NCI-H345 treated with DMSO at 0.1 percent for 48 hours (cell line): ENCODE results near the gene DENND4C.
"Not testable (repeated sequence)": the region's sequence is repeated elsewhere in the genome, so short reads cannot be mapped to it uniquely, and the experiment has no call there.

Source experiments
- DNase-seq: peaks from one replicate; lab custom pipeline; 2025; ENCODE audit not compliant: unreplicated experiment; lab: John Stamatoyannopoulos, UW

DENND4C gene

GRCh38 chr9:19230355-19231125 lies at the start of gene DENND4C:
Gene DENND4C, plus strand, starts transcription at chr9:19230693. Its CDS starts 45,482 bp downstream, at chr9:19276175.
- DNase-seq, result peak; percentile 85

- no peak for DNase-seq
These were observed 49.5 kb upstream of the DENND4C start for GRCh38 chr9:19180991-19181390.

DNA sequence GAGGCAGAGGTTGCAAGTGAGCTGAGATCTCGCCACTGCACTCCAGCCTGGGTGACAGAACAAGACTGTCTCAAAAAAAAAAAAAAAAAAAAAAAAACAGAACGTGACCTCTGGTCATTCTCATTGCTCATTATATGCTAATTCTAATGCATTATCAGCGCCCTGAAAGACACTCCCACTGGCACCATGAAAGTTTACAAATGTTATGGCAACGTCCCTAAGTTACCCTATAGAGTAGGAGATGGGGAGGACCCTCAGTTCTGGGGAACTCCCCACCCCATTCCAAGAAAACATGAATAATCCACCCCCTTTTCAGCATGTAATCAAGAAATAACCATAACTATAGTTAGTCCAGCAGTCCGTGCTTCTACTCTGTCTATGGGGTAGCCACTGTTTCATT lies 48.9 kb upstream of the DENND4C start:
- DNase-seq, result no peak

DNA sequence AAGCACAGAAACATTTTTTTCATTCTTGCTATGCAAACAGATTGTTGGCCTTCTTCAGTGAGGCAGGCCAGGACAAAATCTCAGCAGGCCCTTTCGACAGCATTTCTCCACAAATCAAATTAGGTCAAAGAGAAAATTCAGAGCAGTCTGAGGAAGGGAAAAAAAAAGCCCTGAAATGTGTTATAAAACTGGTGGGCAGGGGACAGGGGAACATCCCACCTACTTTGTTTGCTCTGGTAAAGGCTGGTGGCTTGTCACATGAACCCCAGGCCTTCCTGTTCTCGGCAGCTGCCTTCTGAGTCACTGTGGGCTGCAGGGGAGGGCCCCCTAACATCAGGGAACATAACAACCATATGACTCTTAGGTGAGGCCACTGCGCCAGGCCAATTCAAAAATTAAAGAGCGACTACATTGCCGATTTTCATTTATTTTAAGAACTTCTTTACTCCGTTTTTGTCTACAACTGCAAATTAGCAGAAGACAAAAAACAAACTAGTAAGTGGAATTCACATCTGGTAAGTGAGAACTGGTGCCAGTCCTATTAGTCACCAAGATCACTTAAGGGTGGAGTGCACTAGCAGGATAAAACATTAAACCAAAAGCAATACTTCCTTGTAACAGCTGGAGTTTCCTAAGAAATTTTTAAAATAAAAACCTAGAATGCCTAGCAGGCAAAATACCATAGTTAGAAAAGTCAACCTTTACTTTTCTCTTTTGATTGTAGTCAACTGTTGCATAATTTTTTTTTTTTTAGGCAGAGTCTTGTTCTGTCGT lies 46.2 kb upstream of the DENND4C start:
- DNase-seq, result no peak

- DNase-seq, result no peak
These were observed 45.3 kb upstream of the DENND4C start for GRCh38 chr9:19185191-19185590.

DNA sequence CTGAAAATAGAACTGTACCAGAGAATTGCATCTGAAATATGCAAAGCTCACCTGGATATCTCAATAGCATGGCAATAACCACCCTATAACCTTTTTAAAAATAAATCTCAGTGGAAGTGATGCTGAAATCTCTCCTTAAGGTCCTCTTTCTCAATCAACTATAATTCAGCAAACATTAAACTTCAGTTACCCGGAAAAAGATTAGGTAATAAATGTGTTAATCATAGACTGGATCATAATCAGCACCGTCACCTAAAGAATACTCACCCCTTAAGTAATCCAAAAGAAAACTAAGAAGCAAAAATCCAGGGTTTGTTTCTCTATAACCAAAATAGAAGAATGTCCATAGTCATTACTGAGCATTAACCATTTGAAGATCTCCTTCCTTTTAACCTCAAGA lies 44.3 kb upstream of the DENND4C start:
- DNase-seq, result no peak

- DNase-seq, result no peak
These were observed 41.7 kb upstream of the DENND4C start for GRCh38 chr9:19188771-19189170.

- DNase-seq, result no peak
These were observed 38.1 kb upstream of the DENND4C start for GRCh38 chr9:19192202-19193028.

GRCh38 chr9:19193029-19193324 lies 37.5 kb upstream of the DENND4C start:
- DNase-seq, result no peak

- not testable (repeated sequence) for DNase-seq
These were observed 37.0 kb upstream of the DENND4C start for GRCh38 chr9:19193358-19193973.

GRCh38 chr9:19198406-19198805 lies 32.1 kb upstream of the DENND4C start:
- no peak for DNase-seq

DNA sequence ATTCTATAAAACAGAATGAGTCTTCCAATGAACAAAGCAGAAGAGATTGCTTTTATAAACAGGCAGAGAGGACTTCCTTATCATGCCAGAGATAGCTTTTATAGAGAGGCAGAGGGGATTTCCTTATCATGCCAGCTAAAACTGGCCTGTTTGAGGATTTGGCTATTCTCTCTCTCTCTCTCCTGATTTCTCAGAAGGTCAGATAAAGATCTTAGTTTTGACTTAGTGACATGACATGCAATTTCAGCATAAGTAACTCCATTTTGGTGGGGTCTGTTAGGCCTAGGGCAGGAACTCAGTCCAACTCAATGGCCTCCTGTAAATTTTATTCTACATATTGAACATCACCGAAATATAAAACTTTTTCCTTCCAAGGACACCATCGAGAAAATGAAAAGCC lies 31.5 kb upstream of the DENND4C start:
- no peak for DNase-seq

DNA sequence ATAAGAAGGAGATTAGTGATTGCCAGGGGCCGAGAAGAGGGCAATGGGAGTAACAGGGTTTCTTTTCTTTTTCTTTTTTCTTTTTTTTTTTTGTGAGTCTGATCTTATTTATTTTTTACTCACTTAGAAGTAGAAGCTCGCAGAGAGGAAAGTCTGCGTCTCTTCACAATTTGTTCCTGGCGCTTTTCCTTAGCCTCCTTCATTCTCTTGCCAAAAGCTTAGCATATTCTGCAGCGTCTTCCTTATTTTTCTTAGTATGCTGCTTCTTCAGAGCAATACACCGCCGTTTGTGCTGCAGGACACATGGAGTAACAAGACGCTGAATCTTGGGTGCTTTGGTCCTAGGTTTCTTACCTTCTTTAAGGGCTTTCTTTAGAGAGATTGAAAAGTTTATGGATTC lies 30.3 kb upstream of the DENND4C start:
- no peak for DNase-seq

GRCh38 chr9:19201899-19202891 lies 28.3 kb upstream of the DENND4C start:
- DNase-seq, result peak; percentile 42

DNA sequence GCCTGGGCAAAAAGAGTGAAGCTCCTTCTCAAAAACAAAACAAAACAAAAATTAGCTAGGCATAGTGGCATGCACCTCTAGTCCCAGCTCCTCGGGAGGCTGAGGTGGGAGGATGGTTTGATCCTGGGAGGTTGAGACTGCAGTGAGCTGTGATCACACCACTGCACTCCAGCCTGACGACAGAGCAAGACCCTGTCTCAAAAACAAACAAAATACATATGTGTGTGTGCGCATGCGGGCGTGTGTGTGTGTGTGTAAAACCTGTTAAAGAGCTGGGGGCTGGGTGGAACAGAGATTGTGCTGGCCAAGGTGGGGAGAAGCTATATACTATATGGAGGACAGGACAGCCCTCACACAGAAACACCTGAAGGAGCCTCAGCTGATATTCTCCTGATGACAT lies 27.4 kb upstream of the DENND4C start:
- no peak for DNase-seq

DNA sequence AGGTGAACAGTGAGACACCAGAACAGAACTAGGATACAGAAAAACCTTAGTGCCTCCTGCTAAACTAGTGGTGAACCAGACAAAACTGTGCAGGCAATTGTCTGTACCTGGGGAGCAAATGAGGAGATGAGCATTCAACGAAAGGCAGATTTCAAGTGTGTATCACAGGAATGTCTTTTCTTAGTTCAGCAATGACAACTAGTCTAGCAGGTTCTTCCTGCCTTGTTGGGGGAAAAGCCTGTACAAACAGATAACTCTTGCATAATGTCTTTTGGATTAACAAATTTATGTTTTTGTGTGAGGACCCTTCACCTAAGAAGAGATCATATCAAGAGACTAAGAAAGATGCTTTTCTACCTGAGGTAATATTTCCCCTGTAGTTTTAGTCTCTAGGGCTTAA lies 21.8 kb upstream of the DENND4C start:
- no peak for DNase-seq

- no peak for DNase-seq
These were observed 21.3 kb upstream of the DENND4C start for GRCh38 chr9:19209188-19209587.

GRCh38 chr9:19213823-19214222 lies 16.7 kb upstream of the DENND4C start:
- DNase-seq, result no peak

DNA sequence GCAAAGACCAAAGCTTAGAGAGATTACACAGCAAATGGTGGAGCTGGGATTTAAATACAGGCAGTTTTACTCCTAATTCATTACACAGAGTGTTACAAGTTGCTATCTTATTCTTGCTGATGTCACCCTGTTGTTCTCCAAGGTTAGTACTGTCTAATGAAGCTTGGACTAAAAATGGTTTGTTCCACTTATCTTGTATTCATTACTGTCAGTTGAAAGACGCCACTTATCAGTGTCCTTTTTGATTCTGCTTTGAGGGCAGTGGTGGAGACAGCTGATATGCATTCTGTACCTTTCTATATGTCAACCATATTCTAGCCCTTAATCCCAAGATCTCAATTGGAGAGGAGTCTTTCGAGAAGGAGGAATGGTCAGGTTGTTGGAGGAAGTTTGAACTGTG lies 14.0 kb upstream of the DENND4C start:
- no peak for DNase-seq

GRCh38 chr9:19221326-19221725 lies 9.2 kb upstream of the DENND4C start:
- DNase-seq, result no peak
